Right lobe of liver (tissue), 6 donors: Measurements from ENCODE around the gene SERINC5. TPM values are rescaled to one million over a fixed set of nuclear protein-coding genes. Genes with fewer than 3 reads are reported as not detected.

Experiments
- ATAC-seq, 4 donors: fragments of 200-7000 bp; cut with Tn5 transposase; one replicate each; pipeline ENCODE4 v1.9.1; 2020; ENCODE audit warnings: mild to moderate bottlenecking in 4 of 4, moderate library complexity in 4 of 4
- DNase-seq, 3 donors: peaks; one replicate each; pipeline ENCODE4 v3.0.0-alpha.2; 2020
- H3K27ac ChIP-seq, 3 donors: fragments of 200-600 bp; one replicate each; pipeline ENCODE4 v1.8.0; 2022
- H3K27me3 ChIP-seq, 2 donors: fragments of 200-600 bp; one replicate each; pipeline ENCODE4 v1.8.0; 2022
- H3K36me3 ChIP-seq, 4 donors: fragments of 200-600 bp; sonication (generic) in 1 of 4; one replicate each; pipeline versions ENCODE4 v1.5.1 to v1.8.0; 2017 to 2022; ENCODE audit warnings: control low read depth in 1 of 4
- H3K4me1 ChIP-seq, 4 donors: fragments of 200-600 bp; sonication (generic) in 1 of 4; one replicate each; pipeline versions ENCODE4 v1.5.1 to v1.8.0; 2017 to 2022; ENCODE audit warnings: control low read depth in 1 of 4
- H3K4me3 ChIP-seq, 3 donors: fragments of 200-600 bp; one replicate each; pipeline ENCODE4 v1.8.0; 2022
- H3K9me3 ChIP-seq, 4 donors: fragments of 200-600 bp; sonication (generic) in 1 of 4; one replicate each; pipeline versions ENCODE4 v1.5.1 to v1.8.0; 2017 to 2022; ENCODE audit warnings: control low read depth in 1 of 4
- POLR2A ChIP-seq: fragments of 450-650 bp; IDR thresholded peaks from one replicate; pipeline ENCODE4 v1.6.1; 2017; ENCODE audit warnings: antibody characterized with exemption, mild to moderate bottlenecking
- WGBS: methylation state at CpG from one replicate; pipeline ENCODE4 v1.1.6; 2018; ENCODE audit warnings: low coverage, low lambda C conversion rate; ENCODE audit not compliant: insufficient coverage; ENCODE audit errors: missing lambda C conversion rate; 5-methylcytosine and 5-hydroxymethylcytosine counted together
- intact Hi-C, 2 donors: fragments of 100-400 bp; cut with DNase I; formaldehyde crosslinking; loops; one replicate each; pipeline versions ENCODE4 v1.11.2 to v1.14.1; 2022
- total RNA-seq, 6 experiments: library from RNA; depleted of rRNA in 2 of 6; stranded (reverse); fragments of >200 nt in 2 of 6; fragmentation: NEBNext Ultra II Directional in 3 of 6; extraction: Animal tissue kit (Norgen Biotek cat#: 25700) in 3 of 6; gene quantifications; one replicate each; pipeline versions ENCODE4 v1.1.0 to v1.2.4, GENCODE V29; 2016 to 2023
- TF ChIP-seq, protein P1 (sequence below), 4 donors: fragments of 200-600 bp in 3 of 4; fragments of 450-650 bp in 1 of 4; IDR thresholded peaks; one replicate each; pipeline versions ENCODE4 v1.5.1 to v1.8.0; 2016 to 2022; ENCODE audit warnings: antibody characterized with exemption in 4 of 4, mild to moderate bottlenecking in 2 of 4
- donor health status: DM: no; HTN: yes; CAD: no.
- donor health status: DM: no; HTN: no; CAD: no.
- donor health status: DM: no; HTN: no; CAD: no.
- donor health status: DM: no; HTN: yes; CAD: no.
- donor health status: DM: no; HTN: yes; CAD: no.

Gene SERINC5
- total RNA-seq, 6 experiments from 2014 or later = 30.1 to 82.1 (median 57.9) TPM

DNA sequence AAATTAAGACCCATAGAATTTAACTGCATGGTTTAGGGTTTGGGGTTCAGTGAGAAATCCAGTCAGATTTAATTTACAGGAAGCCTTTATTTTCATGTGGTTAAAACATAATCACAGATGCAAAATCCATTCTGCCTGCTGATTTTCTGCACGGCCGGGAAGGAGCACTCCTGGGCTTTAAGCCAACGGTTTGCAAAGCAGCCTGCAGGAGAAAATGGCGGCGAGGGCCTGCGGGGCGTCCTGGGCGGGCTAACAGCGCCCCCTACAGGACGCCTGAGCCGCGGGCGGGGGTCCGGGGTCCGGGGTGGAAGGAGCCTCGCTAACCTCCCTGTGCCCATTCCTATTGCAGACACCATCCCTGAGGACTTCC lies 173.1 kb downstream of the SERINC5 start:
- Histone ChIP-seq H3K27ac (peak overlapping the region in 1 of 3 donors; percentile 11), H3K27me3 (no peaks in the 10 kb centered on the region), H3K4me1 (no peaks in the 10 kb centered on the region), H3K4me3 (peak overlapping the region in 1 of 3 donors; percentile 2), H3K9me3 (no peaks in the 10 kb centered on the region), H3K36me3 (no peaks in the 10 kb centered on the region)
- intact Hi-C loops = no loop called here
- TF ChIP-seq, protein P1, sequence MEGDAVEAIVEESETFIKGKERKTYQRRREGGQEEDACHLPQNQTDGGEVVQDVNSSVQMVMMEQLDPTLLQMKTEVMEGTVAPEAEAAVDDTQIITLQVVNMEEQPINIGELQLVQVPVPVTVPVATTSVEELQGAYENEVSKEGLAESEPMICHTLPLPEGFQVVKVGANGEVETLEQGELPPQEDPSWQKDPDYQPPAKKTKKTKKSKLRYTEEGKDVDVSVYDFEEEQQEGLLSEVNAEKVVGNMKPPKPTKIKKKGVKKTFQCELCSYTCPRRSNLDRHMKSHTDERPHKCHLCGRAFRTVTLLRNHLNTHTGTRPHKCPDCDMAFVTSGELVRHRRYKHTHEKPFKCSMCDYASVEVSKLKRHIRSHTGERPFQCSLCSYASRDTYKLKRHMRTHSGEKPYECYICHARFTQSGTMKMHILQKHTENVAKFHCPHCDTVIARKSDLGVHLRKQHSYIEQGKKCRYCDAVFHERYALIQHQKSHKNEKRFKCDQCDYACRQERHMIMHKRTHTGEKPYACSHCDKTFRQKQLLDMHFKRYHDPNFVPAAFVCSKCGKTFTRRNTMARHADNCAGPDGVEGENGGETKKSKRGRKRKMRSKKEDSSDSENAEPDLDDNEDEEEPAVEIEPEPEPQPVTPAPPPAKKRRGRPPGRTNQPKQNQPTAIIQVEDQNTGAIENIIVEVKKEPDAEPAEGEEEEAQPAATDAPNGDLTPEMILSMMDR (IDR thresholded peaks at IDR 0.05) = peak; percentile 36 to 76 (median 70)
- TF ChIP-seq POLR2A = no peak
- ATAC-seq (peak; percentile 63 to 79 (median 68)), DNase-seq (peak in 2 of 3 donors; percentile 42 to 68)
- 6% methylated on average over 16 of the region's 16 CpGs for WGBS

- H3K27me3 ChIP-seq = no peaks in the 10 kb centered on the region
- intact Hi-C loops = no loop called here
- no peak overlapping the region for H3K4me3 ChIP-seq
- ATAC-seq = no peak
- no peaks in the 10 kb centered on the region for H3K9me3 ChIP-seq
- no peak for TF ChIP-seq POLR2A
- TF ChIP-seq, protein P1 (IDR thresholded peaks at IDR 0.05) = no peak
- no peaks in the 10 kb centered on the region for H3K4me1 ChIP-seq
- no peaks in the 10 kb centered on the region for H3K36me3 ChIP-seq
- no peak for DNase-seq
- WGBS = 90% methylated on average over 6 of the region's 15 CpGs
- H3K27ac ChIP-seq = no peak overlapping the region
Measured at GRCh38 chr5:80082281-80082680, 173.6 kb downstream of the SERINC5 start.

- Histone ChIP-seq H3K27ac (no peak overlapping the region), H3K9me3 (no peaks in the 10 kb centered on the region), H3K4me1 (no peaks in the 10 kb centered on the region), H3K36me3 (no peaks in the 10 kb centered on the region), H3K27me3 (no peaks in the 10 kb centered on the region), H3K4me3 (no peak overlapping the region)
- TF ChIP-seq, protein P1 (IDR thresholded peaks at IDR 0.05) = no peak
- TF ChIP-seq POLR2A = no peak
- ATAC-seq (no peak), DNase-seq (no peak)
- WGBS = 93% methylated on average over 3 of the region's 4 CpGs
- intact Hi-C loops = no loop called here
Measured at GRCh38 chr5:80078921-80079320, 176.9 kb downstream of the SERINC5 start.

GRCh38 chr5:80077051-80077714 lies 178.7 kb downstream of the SERINC5 start:
- Histone ChIP-seq H3K27ac (no peak overlapping the region), H3K9me3 (no peaks in the 10 kb centered on the region), H3K36me3 (no peaks in the 10 kb centered on the region), H3K4me1 (no peaks in the 10 kb centered on the region), H3K4me3 (no peak overlapping the region), H3K27me3 (no peaks in the 10 kb centered on the region)
- WGBS = 71% methylated on average over 3 of the region's 3 CpGs
- DNase-seq = no peak
- TF ChIP-seq, protein P1 (IDR thresholded peaks at IDR 0.05) = no peak
- no peak for TF ChIP-seq POLR2A
- ATAC-seq = no peak
- intact Hi-C loops = no loop called here
